Endothelial cell of umbilical vein (primary cell): ENCODE results near the gene PPP1R9A.

Experiments used
- EZH2 ChIP-seq: IDR thresholded peaks from 2 replicates; pipeline ENCODE4 v1.6.1; 2012; ENCODE audit warnings: borderline replicate concordance, low read depth, mild to moderate bottlenecking, moderate library complexity, low read length, inconsistent platforms; ENCODE audit not compliant: severe bottlenecking
- FOS ChIP-seq: IDR thresholded peaks from 2 replicates; pipeline ENCODE4 v1.6.1; 2011; ENCODE audit warnings: mild to moderate bottlenecking, low read length, moderate library complexity, borderline replicate concordance; ENCODE audit not compliant: insufficient read depth
- MYC ChIP-seq: IDR thresholded peaks from one replicate; pipeline ENCODE4 v1.6.1; 2011; ENCODE audit warnings: mild to moderate bottlenecking, low read depth, low read length
- POLR2A ChIP-seq: IDR thresholded peaks from 2 replicates; pipeline ENCODE4 v1.6.1; 2012; ENCODE audit warnings: low read depth, mild to moderate bottlenecking, control low read depth, low read length
- POLR2AphosphoS5 ChIP-seq: IDR thresholded peaks from 2 replicates; pipeline ENCODE4 v1.6.1; 2012; ENCODE audit warnings: low read depth, mild to moderate bottlenecking, control low read depth, low read length, moderate library complexity; ENCODE audit not compliant: insufficient read depth
- TF ChIP-seq, protein P1 (sequence below), 2 donors: IDR thresholded peaks; 1 replicate in 1 of 2; 2 replicates in 1 of 2; pipeline ENCODE4 v1.5.1; 2011; ENCODE audit warnings: low read length in 2 of 2, mild to moderate bottlenecking in 2 of 2, moderate library complexity in 2 of 2, control low read depth in 1 of 2, inconsistent platforms in 1 of 2, low read depth in 1 of 2; ENCODE audit not compliant: insufficient read depth in 1 of 2; ENCODE audit errors: extremely low read depth in 1 of 2
- TF ChIP-seq, protein P2 (sequence below): IDR thresholded peaks from 2 replicates; pipeline ENCODE4 v1.6.1; 2011; ENCODE audit not compliant: insufficient read depth, insufficient read length

DNA sequence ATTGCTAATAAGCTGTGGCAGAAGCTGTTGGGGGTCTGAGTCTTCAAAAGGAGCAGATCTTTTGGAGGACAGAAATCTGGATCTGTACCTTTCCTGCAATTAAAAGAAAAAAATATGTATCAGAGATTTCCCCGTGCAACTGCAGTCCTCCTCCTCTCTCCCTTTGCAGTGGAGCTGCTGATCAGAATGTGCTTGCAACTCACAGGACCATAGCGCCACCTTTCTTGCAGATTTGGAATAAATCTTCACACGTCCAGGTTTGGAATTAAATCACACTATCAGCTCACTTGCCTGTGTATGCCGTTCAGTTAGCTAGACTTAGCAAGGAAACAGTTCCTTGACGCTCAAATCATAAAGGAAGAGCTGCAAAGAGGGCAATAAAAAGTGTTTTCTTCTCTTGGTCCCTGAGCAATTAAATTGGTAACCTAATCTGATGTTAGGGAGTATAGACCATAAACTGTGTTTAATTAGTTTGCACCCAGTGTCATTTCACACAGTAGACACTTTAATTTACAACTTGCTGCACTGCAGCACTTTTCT is 339.5 kb downstream of the PPP1R9A start:
- TF ChIP-seq, protein P1, sequence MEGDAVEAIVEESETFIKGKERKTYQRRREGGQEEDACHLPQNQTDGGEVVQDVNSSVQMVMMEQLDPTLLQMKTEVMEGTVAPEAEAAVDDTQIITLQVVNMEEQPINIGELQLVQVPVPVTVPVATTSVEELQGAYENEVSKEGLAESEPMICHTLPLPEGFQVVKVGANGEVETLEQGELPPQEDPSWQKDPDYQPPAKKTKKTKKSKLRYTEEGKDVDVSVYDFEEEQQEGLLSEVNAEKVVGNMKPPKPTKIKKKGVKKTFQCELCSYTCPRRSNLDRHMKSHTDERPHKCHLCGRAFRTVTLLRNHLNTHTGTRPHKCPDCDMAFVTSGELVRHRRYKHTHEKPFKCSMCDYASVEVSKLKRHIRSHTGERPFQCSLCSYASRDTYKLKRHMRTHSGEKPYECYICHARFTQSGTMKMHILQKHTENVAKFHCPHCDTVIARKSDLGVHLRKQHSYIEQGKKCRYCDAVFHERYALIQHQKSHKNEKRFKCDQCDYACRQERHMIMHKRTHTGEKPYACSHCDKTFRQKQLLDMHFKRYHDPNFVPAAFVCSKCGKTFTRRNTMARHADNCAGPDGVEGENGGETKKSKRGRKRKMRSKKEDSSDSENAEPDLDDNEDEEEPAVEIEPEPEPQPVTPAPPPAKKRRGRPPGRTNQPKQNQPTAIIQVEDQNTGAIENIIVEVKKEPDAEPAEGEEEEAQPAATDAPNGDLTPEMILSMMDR (IDR thresholded peaks at IDR 0.05; ENCODE audit: extremely low read depth in 1 of 2, insufficient read depth in 1 of 2, low read depth in 1 of 2, low read length in 2 of 2), result peak; percentile 63 to 68
- TF ChIP-seq MYC (no peak), EZH2 (no peak), POLR2A (no peak), POLR2AphosphoS5 (no peak), FOS (no peak)
- TF ChIP-seq, protein P2, sequence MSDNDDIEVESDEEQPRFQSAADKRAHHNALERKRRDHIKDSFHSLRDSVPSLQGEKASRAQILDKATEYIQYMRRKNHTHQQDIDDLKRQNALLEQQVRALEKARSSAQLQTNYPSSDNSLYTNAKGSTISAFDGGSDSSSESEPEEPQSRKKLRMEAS, result no peak
